HCT116 (cell line): ENCODE results near the gene ADRM1. TPM values are rescaled to one million over a fixed set of nuclear protein-coding genes. Genes with fewer than 3 reads are reported as not detected.
A peak's percentile ranks its signal among the peaks of the same experiment; 100 is the strongest.

Experiments used
- ATAC-seq: fragments of 200-7000 bp; cut with Tn5 transposase; 2 replicates; pipeline ENCODE4 v1.9.1; 2020; ENCODE audit warnings: mild to moderate bottlenecking, moderate library complexity
- BruUV-seq: library from RNA; stranded (reverse); fragments of 400-500 nt; replicated peaks from 2 replicates; lab custom pipeline; 2021; lab: Mats Ljungman, UMichigan
- CTCF ChIA-PET: fragments of 300-600 bp; sonication (Branson Sonifier 250); formaldehyde crosslinking; loops from one replicate; lab custom pipeline; 2021; ENCODE audit warnings: antibody characterized with exemption; lab: Charles Lee
- POLR2A ChIA-PET: fragments of 300-600, 350-600 bp; sonication (Branson Sonifier 250); formaldehyde crosslinking; loops from one replicate; lab custom pipeline; 2021; ENCODE audit warnings: antibody characterized with exemption; lab: Charles Lee
- RAD21 ChIA-PET, 2 experiments: fragments of 300-600 bp; sonication (Branson Sonifier 250); formaldehyde crosslinking; loops; one replicate each; lab custom pipeline; 2023; ENCODE audit warnings: low total read pairs in 2 of 2; ENCODE audit not compliant: uncharacterized antibody in 2 of 2, unreplicated experiment in 2 of 2, low non-redundant PET in 1 of 2; lab: Charles Lee
- DNase-seq: peaks from one replicate; pipeline ENCODE4 v3.0.0-alpha.2; 2010; ENCODE audit warnings: low read depth, low spot score
- H2AFZ ChIP-seq: fragments of 200-600 bp; shearing (Covaris generic), sonication (generic); 2 replicates; pipeline ENCODE4 v1.6.1; 2017; ENCODE audit warnings: low read depth, mixed run types, mixed read lengths, antibody characterized with exemption, low read length; ENCODE audit not compliant: poor library complexity, severe bottlenecking
- H3K27ac ChIP-seq: 2 replicates; pipeline ENCODE4 v1.5.1; 2012; ENCODE audit warnings: low read depth, low read length
- H3K27me3 ChIP-seq: fragments of 200-600 bp; sonication (generic); 2 replicates; pipeline ENCODE4 v1.6.1; 2016; ENCODE audit warnings: mixed run types, low read length, mixed read lengths; ENCODE audit not compliant: insufficient read depth
- H3K36me3 ChIP-seq, 2 experiments: fragments of 200-500 bp in 1 of 2; fragments of 200-600 bp in 1 of 2; sonication (Bioruptor generic) in 1 of 2; sonication (generic) in 1 of 2; 2 replicates each; pipeline versions ENCODE4 v1.5.1 to v1.6.1; 2014 to 2016; ENCODE audit warnings: low read length in 2 of 2, inconsistent platforms in 1 of 2, mixed read lengths in 1 of 2, mixed run types in 1 of 2; ENCODE audit not compliant: insufficient read depth in 2 of 2, control insufficient read depth in 1 of 2
- H3K4me1 ChIP-seq, 2 experiments: fragments of 200-600 bp in 1 of 2; sonication (generic) in 1 of 2; 2 replicates each; pipeline versions ENCODE4 v1.5.1 to v1.6.1; 2012 to 2017; ENCODE audit warnings: low read length in 2 of 2, inconsistent platforms in 1 of 2, mild to moderate bottlenecking in 1 of 2, mixed read lengths in 1 of 2, mixed run types in 1 of 2, moderate library complexity in 1 of 2; ENCODE audit not compliant: insufficient read depth in 2 of 2, control insufficient read depth in 1 of 2
- H3K4me2 ChIP-seq: fragments of 200-600 bp; sonication (generic); 2 replicates; pipeline ENCODE4 v1.6.1; 2017; ENCODE audit warnings: mixed run types, low read length, mixed read lengths
- H3K4me3 ChIP-seq, 2 experiments: fragments of 200-600 bp in 1 of 2; sonication (generic) in 1 of 2; replicated peaks in 1 of 2; 2 replicates each; pipeline ENCODE4 v1.5.1; 2011 to 2016; ENCODE audit warnings: low read length in 2 of 2, control low read depth in 1 of 2, low read depth in 1 of 2, mild to moderate bottlenecking in 1 of 2, mixed read lengths in 1 of 2, mixed run types in 1 of 2
- H3K79me2 ChIP-seq: fragments of 200-600 bp; sonication (generic); 2 replicates; pipeline ENCODE4 v1.6.1; 2017; ENCODE audit warnings: mild to moderate bottlenecking, mixed run types, low read length, moderate library complexity, mixed read lengths; ENCODE audit not compliant: insufficient read depth
- H3K9ac ChIP-seq: fragments of 200-600 bp; sonication (generic); 2 replicates; pipeline ENCODE4 v1.6.1; 2016; ENCODE audit warnings: low read length, mixed read lengths
- H3K9me2 ChIP-seq: fragments of 200-600 bp; sonication (generic), shearing (Covaris generic); 2 replicates; pipeline ENCODE4 v1.6.1; 2017; ENCODE audit warnings: mixed run types, mild to moderate bottlenecking, moderate library complexity; ENCODE audit not compliant: insufficient read depth
- H3K9me3 ChIP-seq, 2 experiments: fragments of 200-500 bp in 1 of 2; fragments of 200-600 bp in 1 of 2; sonication (Bioruptor generic) in 1 of 2; sonication (generic) in 1 of 2; 2 replicates each; pipeline ENCODE4 v1.6.1; 2014 to 2017; ENCODE audit warnings: low read length in 2 of 2, mixed read lengths in 2 of 2, inconsistent platforms in 1 of 2, low read depth in 1 of 2, mild to moderate bottlenecking in 1 of 2, mixed run types in 1 of 2, moderate library complexity in 1 of 2; ENCODE audit not compliant: control insufficient read depth in 1 of 2, insufficient read depth in 1 of 2
- H4K20me1 ChIP-seq: fragments of 200-600 bp; sonication (generic), shearing (Covaris generic); 2 replicates; pipeline ENCODE4 v1.6.1; 2017; ENCODE audit warnings: mixed run types, mild to moderate bottlenecking, moderate library complexity; ENCODE audit not compliant: insufficient read depth
- CBX3 ChIP-seq: IDR thresholded peaks from 2 replicates; pipeline ENCODE4 v1.6.1; 2012; ENCODE audit warnings: low read depth
- CEBPB ChIP-seq: IDR thresholded peaks from 2 replicates; pipeline ENCODE4 v1.6.1; 2012; ENCODE audit warnings: low read depth
- EGR1 ChIP-seq: IDR thresholded peaks from 2 replicates; pipeline ENCODE4 v1.6.1; 2012; ENCODE audit warnings: low read depth
- ELF1 ChIP-seq: IDR thresholded peaks from 2 replicates; pipeline ENCODE4 v1.6.1; 2012; ENCODE audit warnings: low read depth, borderline replicate concordance
- EZH2phosphoT487 ChIP-seq: fragments of 200-600 bp; IDR thresholded peaks from 2 replicates; pipeline ENCODE4 v1.6.1; 2018; ENCODE audit warnings: antibody characterized with exemption, borderline replicate concordance
- FOSL1 ChIP-seq: IDR thresholded peaks from 2 replicates; pipeline ENCODE4 v1.6.1; 2012; ENCODE audit warnings: low read depth
- POLR2A ChIP-seq: IDR thresholded peaks from 2 replicates; pipeline ENCODE4 v1.7.0; 2011; ENCODE audit warnings: borderline replicate concordance; ENCODE audit not compliant: insufficient read depth, insufficient read length; ENCODE audit errors: extremely low read depth
- POLR2AphosphoS5 ChIP-seq: IDR thresholded peaks from 2 replicates; pipeline ENCODE4 v1.6.1; 2011; ENCODE audit warnings: mild to moderate bottlenecking, low read depth, low read length, moderate library complexity
- RAD21 ChIP-seq: IDR thresholded peaks from 2 replicates; pipeline ENCODE4 v1.6.1; 2012; ENCODE audit warnings: low read depth, mild to moderate bottlenecking
- REST ChIP-seq: IDR thresholded peaks from 2 replicates; pipeline ENCODE4 v1.6.1; 2012; ENCODE audit warnings: low read depth
- SIN3A ChIP-seq: IDR thresholded peaks from 2 replicates; pipeline ENCODE4 v1.6.1; 2012; ENCODE audit warnings: low read depth
- SRF ChIP-seq: IDR thresholded peaks from 2 replicates; pipeline ENCODE4 v1.6.1; 2012; ENCODE audit warnings: low read depth
- TCF7L2 ChIP-seq: IDR thresholded peaks from 2 replicates; pipeline ENCODE4 v1.7.0; 2011; ENCODE audit warnings: borderline replicate concordance, inconsistent platforms; ENCODE audit not compliant: insufficient read depth, insufficient read length; ENCODE audit errors: extremely low read depth
- YY1 ChIP-seq: IDR thresholded peaks from 2 replicates; pipeline ENCODE4 v1.6.1; 2011; ENCODE audit warnings: low read length, low read depth, moderate library complexity, mild to moderate bottlenecking; ENCODE audit not compliant: insufficient replicate concordance; ENCODE audit errors: extremely low read depth
- ZFX ChIP-seq: fragments of 450-650 bp; IDR thresholded peaks from 2 replicates; pipeline ENCODE4 v1.6.1; 2017
- intact Hi-C: fragments of 100-400 bp; cut with micrococcal nuclease; formaldehyde crosslinking; loops from 2 replicates; pipeline ENCODE4 v1.10.0; 2022
- total RNA-seq: library from RNA; stranded (reverse); gene quantifications from one replicate; pipeline ENCODE4 v1.2.1, GENCODE V29; 2021; ENCODE audit not compliant: unreplicated experiment
- TF ChIP-seq, protein P1 (sequence below): IDR thresholded peaks from 2 replicates; pipeline ENCODE4 v1.6.1; 2012
- TF ChIP-seq, protein P2 (sequence below): IDR thresholded peaks from 2 replicates; pipeline ENCODE4 v1.6.1; 2011; ENCODE audit warnings: mild to moderate bottlenecking, low read length, moderate library complexity; ENCODE audit not compliant: insufficient replicate concordance; ENCODE audit errors: extremely low read depth

The ADRM1 gene
- total RNA-seq, 1 experiment from 2014 or later: 158 TPM

DNA sequence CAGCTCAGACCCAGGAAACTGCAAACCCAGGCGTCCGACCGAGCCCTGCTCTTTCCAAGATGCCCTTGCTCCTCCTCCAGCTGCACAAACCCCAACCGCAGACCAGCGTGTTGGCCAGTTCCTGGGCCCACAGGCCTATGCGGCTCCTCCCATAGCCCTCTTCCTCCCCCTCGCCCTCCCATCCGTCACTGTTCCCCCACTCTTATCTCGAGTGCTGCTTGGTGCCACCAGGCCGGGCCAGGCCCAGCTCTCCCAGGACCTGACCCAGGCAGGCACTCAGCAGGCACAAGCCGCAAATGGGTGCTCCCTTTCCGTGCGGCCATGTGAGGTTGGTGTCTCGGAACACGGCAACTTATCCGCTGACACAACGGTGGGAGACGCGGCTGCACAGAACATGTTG lies 28.6 kb downstream of the ADRM1 start:
- intact Hi-C loops: no loop called here
- TF ChIP-seq FOSL1 (no peak), SRF (no peak), CEBPB (no peak), EZH2phosphoT487 (no peak), TCF7L2 (no peak)
- no peaks in the 10 kb centered on the region for H3K27me3 ChIP-seq
- H3K36me3 ChIP-seq: peaks cover 14 to 36% of the 10 kb centered on the region in 2 experiments; a peak in 3 of 4 replicates
- ChIA-PET CTCF (no interaction called here), RAD21 (no interaction called here), POLR2A (no interaction called here)
- no peak for DNase-seq
- no peak overlapping the region for H3K9ac ChIP-seq
- no peak overlapping the region for H3K4me2 ChIP-seq
- no peak overlapping the region for H3K4me3 ChIP-seq
- BruUV-seq: TSS peak; percentile 22
- no peak overlapping the region for H2AFZ ChIP-seq
- H3K9me2 ChIP-seq: no peaks in the 10 kb centered on the region
- H4K20me1 ChIP-seq: no peaks in the 10 kb centered on the region
- H3K4me1 ChIP-seq: no peaks in the 10 kb centered on the region
- H3K27ac ChIP-seq: no peak overlapping the region
- ATAC-seq: no peak
- H3K79me2 ChIP-seq: no peaks in the 10 kb centered on the region
- no peaks in the 10 kb centered on the region for H3K9me3 ChIP-seq

- intact Hi-C loops: no loop called here
- Histone ChIP-seq H3K4me2 (no peak overlapping the region), H4K20me1 (no peaks in the 10 kb centered on the region), H3K27me3 (no peaks in the 10 kb centered on the region), H2AFZ (no peak overlapping the region), H3K4me3 (no peak overlapping the region), H3K27ac (no peak overlapping the region), H3K9ac (no peak overlapping the region), H3K79me2 (no peaks in the 10 kb centered on the region), H3K9me2 (no peaks in the 10 kb centered on the region), H3K36me3 (peaks cover 19 to 36% of the 10 kb centered on the region in 2 experiments; a peak in 3 of 4 replicates), H3K4me1 (no peaks in the 10 kb centered on the region), H3K9me3 (no peaks in the 10 kb centered on the region)
- ATAC-seq (no peak), DNase-seq (no peak)
- ChIA-PET CTCF (no interaction called here), RAD21 (interaction anchor here in 1 of 2 experiments (0.7 kb wide), 1 partner anchor 995 kb away, joined by 3 read pairs; no protein-coding TSS in a partner anchor), POLR2A (no interaction called here)
- BruUV-seq: no TSS peak
- TF ChIP-seq CEBPB (no peak), POLR2AphosphoS5 (no peak), YY1 (no peak), EGR1 (no peak), ELF1 (no peak), SIN3A (no peak), POLR2A (no peak), ZFX (no peak), CBX3 (no peak), REST (no peak), RAD21 (no peak), EZH2phosphoT487 (no peak)
- TF ChIP-seq, protein P1, sequence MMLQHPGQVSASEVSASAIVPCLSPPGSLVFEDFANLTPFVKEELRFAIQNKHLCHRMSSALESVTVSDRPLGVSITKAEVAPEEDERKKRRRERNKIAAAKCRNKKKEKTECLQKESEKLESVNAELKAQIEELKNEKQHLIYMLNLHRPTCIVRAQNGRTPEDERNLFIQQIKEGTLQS: no peak
- TF ChIP-seq, protein P2, sequence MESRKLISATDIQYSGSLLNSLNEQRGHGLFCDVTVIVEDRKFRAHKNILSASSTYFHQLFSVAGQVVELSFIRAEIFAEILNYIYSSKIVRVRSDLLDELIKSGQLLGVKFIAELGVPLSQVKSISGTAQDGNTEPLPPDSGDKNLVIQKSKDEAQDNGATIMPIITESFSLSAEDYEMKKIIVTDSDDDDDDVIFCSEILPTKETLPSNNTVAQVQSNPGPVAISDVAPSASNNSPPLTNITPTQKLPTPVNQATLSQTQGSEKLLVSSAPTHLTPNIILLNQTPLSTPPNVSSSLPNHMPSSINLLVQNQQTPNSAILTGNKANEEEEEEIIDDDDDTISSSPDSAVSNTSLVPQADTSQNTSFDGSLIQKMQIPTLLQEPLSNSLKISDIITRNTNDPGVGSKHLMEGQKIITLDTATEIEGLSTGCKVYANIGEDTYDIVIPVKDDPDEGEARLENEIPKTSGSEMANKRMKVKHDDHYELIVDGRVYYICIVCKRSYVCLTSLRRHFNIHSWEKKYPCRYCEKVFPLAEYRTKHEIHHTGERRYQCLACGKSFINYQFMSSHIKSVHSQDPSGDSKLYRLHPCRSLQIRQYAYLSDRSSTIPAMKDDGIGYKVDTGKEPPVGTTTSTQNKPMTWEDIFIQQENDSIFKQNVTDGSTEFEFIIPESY: no peak
Observed at GRCh38 chr20:62332421-62332820, 29.6 kb downstream of the ADRM1 start.
